CD14-positive monocyte (primary cell): ENCODE results near the gene SPATA20. TPM values are rescaled to one million over a fixed set of nuclear protein-coding genes. Genes with fewer than 3 reads are reported as not detected.
A peak's percentile ranks its signal among the peaks of the same experiment; 100 is the strongest.

Source experiments
- DNase-seq, 3 donors: peaks; one replicate each; pipeline ENCODE4 v3.0.0-alpha.2; 2011 to 2022
- H2AFZ ChIP-seq: 2 replicates; pipeline ENCODE4 v1.6.0; 2012; ENCODE audit warnings: mild to moderate bottlenecking, low read depth, low read length, inconsistent platforms; ENCODE audit not compliant: insufficient read depth, poor library complexity, severe bottlenecking
- H3K27ac ChIP-seq, 2 donors: 1 replicate in 1 of 2; 2 replicates in 1 of 2; pipeline ENCODE4 v1.5.1; 2012 to 2013; ENCODE audit warnings: low read length in 2 of 2, control low read depth in 1 of 2, inconsistent platforms in 1 of 2, low read depth in 1 of 2, mild to moderate bottlenecking in 1 of 2
- H3K27me3 ChIP-seq, 2 donors: one replicate each; pipeline versions ENCODE4 v1.6.0 to v1.6.1; 2011 to 2013; ENCODE audit warnings: low read length in 2 of 2; ENCODE audit not compliant: control insufficient read depth in 2 of 2, insufficient read depth in 2 of 2
- H3K36me3 ChIP-seq, 2 donors: replicated peaks in 1 of 2; 1 replicate in 1 of 2; 2 replicates in 1 of 2; pipeline versions ENCODE4 v1.5.1 to v1.6.1; 2012 to 2013; ENCODE audit warnings: low read length in 2 of 2, control low read depth in 1 of 2, inconsistent platforms in 1 of 2, mild to moderate bottlenecking in 1 of 2; ENCODE audit not compliant: insufficient read depth in 2 of 2, control insufficient read depth in 1 of 2
- H3K4me1 ChIP-seq, 2 donors: 1 replicate in 1 of 2; 2 replicates in 1 of 2; pipeline versions ENCODE4 v1.5.1 to v1.6.1; 2012 to 2013; ENCODE audit warnings: low read length in 2 of 2, control low read depth in 1 of 2, inconsistent platforms in 1 of 2, mild to moderate bottlenecking in 1 of 2, moderate library complexity in 1 of 2; ENCODE audit not compliant: insufficient read depth in 2 of 2, control insufficient read depth in 1 of 2
- H3K4me2 ChIP-seq: replicated peaks from 2 replicates; pipeline ENCODE3; 2012; ENCODE audit warnings: low read length, moderate library complexity, mild to moderate bottlenecking; ENCODE audit not compliant: poor library complexity, severe bottlenecking; ENCODE audit errors: extremely low read depth
- H3K4me3 ChIP-seq, 3 experiments: fragments of 200-600 bp in 1 of 3; sonication (generic) in 1 of 3; replicated peaks in 1 of 3; 1 replicate in 2 of 3; 2 replicates in 1 of 3; pipeline ENCODE4 v1.5.1; 2011 to 2013; ENCODE audit warnings: low read length in 3 of 3, mild to moderate bottlenecking in 3 of 3, control low read depth in 2 of 3, low read depth in 2 of 3, inconsistent platforms in 1 of 3, moderate library complexity in 1 of 3
- H3K79me2 ChIP-seq: 2 replicates; pipeline ENCODE4 v1.6.0; 2012; ENCODE audit warnings: mild to moderate bottlenecking, control low read depth, inconsistent platforms, low read length, moderate library complexity; ENCODE audit not compliant: insufficient read depth
- H3K9ac ChIP-seq: 2 replicates; pipeline ENCODE4 v1.6.0; 2017; ENCODE audit warnings: low read length, mild to moderate bottlenecking; ENCODE audit not compliant: insufficient read depth, poor library complexity, severe bottlenecking
- H3K9me3 ChIP-seq, 2 donors: replicated peaks in 1 of 2; 1 replicate in 1 of 2; 2 replicates in 1 of 2; pipeline versions ENCODE4 v1.5.1 to v1.6.1; 2012 to 2013; ENCODE audit warnings: low read length in 2 of 2, control low read depth in 1 of 2; ENCODE audit not compliant: control insufficient read depth in 1 of 2, insufficient read depth in 1 of 2
- H4K20me1 ChIP-seq: 2 replicates; pipeline ENCODE4 v1.6.0; 2012; ENCODE audit warnings: mild to moderate bottlenecking, low read length, control low read depth, moderate library complexity; ENCODE audit not compliant: insufficient read depth
- H3K27ac Mint-ChIP-seq, 7 donors: one replicate each; pipeline ENCODE4 v1.8.0; 2020; ENCODE audit warnings: mild to moderate bottlenecking in 7 of 7, mixed read lengths in 7 of 7, moderate library complexity in 6 of 7, inconsistent platforms in 2 of 7
- H3K27me3 Mint-ChIP-seq, 3 donors: one replicate each; pipeline ENCODE4 v1.8.0; 2021 to 2022; ENCODE audit warnings: low read depth in 3 of 3, mild to moderate bottlenecking in 3 of 3, mixed read lengths in 3 of 3, moderate library complexity in 3 of 3, inconsistent platforms in 1 of 3
- H3K36me3 Mint-ChIP-seq, 2 donors: one replicate each; pipeline ENCODE4 v1.8.0; 2020; ENCODE audit warnings: mixed read lengths in 2 of 2, inconsistent platforms in 1 of 2, mild to moderate bottlenecking in 1 of 2
- H3K4me1 Mint-ChIP-seq: one replicate; pipeline ENCODE4 v1.8.0; 2020; ENCODE audit warnings: mild to moderate bottlenecking, mixed read lengths
- H3K4me3 Mint-ChIP-seq, 2 donors: one replicate each; pipeline ENCODE4 v1.8.0; 2020; ENCODE audit warnings: mild to moderate bottlenecking in 2 of 2, mixed read lengths in 2 of 2, moderate library complexity in 1 of 2
- H3K9me3 Mint-ChIP-seq, 7 donors: one replicate each; pipeline ENCODE4 v1.8.0; 2020 to 2022; ENCODE audit warnings: mixed read lengths in 7 of 7, mild to moderate bottlenecking in 6 of 7, moderate library complexity in 6 of 7, inconsistent platforms in 2 of 7
- CTCF ChIP-seq: fragments of 200-600 bp; IDR thresholded peaks from one replicate; pipeline ENCODE4 v1.8.0; 2022; ENCODE audit warnings: antibody characterized with exemption, mild to moderate bottlenecking
- WGBS: methylation state at CpG from one replicate; pipeline ENCODE4 v1.1.5; 2013; ENCODE audit warnings: missing lambda C conversion rate; ENCODE audit not compliant: insufficient coverage; 5-methylcytosine and 5-hydroxymethylcytosine counted together
- intact Hi-C, 2 donors: fragments of 100-400 bp; cut with micrococcal nuclease; formaldehyde crosslinking; loops; one replicate each; pipeline versions ENCODE4 v1.15.0 to v1.15.1; 2023
- polyA plus RNA-seq, 3 donors: library from polyadenylated mRNA; depleted of rRNA in 1 of 3; unstranded in 2 of 3; stranded (reverse) in 1 of 3; fragments of 300-500 nt in 2 of 3; fragments of >200 nt in 1 of 3; fragmentation: Illumina TruSeq in 2 of 3; gene quantifications; 1 replicate in 2 of 3; 2 replicates in 1 of 3; pipeline ENCODE4 v1.2.3, GENCODE V29; 2012 to 2021

The SPATA20 gene
- polyA plus RNA-seq, 3 donors, result 9.3 to 37.8 (median 12.2) TPM

DNA sequence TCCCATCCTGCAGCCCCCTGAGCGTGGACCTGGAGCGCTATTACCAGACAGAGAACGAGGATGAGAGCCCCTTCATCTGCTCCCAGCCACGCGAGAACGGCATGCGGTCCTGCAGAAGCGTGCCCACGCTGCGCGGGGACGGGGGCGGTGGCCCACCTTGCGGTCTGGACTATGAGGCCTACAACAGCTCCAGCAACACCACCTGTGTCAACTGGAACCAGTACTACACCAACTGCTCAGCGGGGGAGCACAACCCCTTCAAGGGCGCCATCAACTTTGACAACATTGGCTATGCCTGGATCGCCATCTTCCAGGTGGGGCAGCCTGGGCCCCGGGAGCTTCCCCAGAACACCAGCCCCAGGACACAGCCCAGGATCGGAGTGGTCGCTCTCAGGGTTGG is 25.6 kb downstream of the SPATA20 start:
- Mint-ChIP-seq H3K36me3 (no peaks in the 10 kb centered on the region), H3K4me3 (no peak overlapping the region), H3K4me1 (peaks cover 2% of the 10 kb centered on the region), H3K27ac (peak overlapping the region in 1 of 7 donors; percentile 62), H3K27me3 (peaks cover 8 to 18% (median 18%) of the 10 kb centered on the region in 3 donors), H3K9me3 (no peaks in the 10 kb centered on the region)
- Histone ChIP-seq H3K4me2 (no peak overlapping the region), H3K9me3 (no peaks in the 10 kb centered on the region), H3K4me1 (no peaks in the 10 kb centered on the region), H3K9ac (no peak overlapping the region), H2AFZ (no peak overlapping the region), H3K36me3 (no peaks in the 10 kb centered on the region), H3K79me2 (no peaks in the 10 kb centered on the region), H4K20me1 (no peaks in the 10 kb centered on the region), H3K4me3 (no peak overlapping the region), H3K27ac (no peak overlapping the region), H3K27me3 (peaks cover 0 to 3% of the 10 kb centered on the region in 2 donors)
- no peak for DNase-seq
- TF ChIP-seq CTCF, result no peak
- WGBS, result 97% methylated on average over 14 of the region's 20 CpGs
- intact Hi-C loops, result no loop called here

DNA sequence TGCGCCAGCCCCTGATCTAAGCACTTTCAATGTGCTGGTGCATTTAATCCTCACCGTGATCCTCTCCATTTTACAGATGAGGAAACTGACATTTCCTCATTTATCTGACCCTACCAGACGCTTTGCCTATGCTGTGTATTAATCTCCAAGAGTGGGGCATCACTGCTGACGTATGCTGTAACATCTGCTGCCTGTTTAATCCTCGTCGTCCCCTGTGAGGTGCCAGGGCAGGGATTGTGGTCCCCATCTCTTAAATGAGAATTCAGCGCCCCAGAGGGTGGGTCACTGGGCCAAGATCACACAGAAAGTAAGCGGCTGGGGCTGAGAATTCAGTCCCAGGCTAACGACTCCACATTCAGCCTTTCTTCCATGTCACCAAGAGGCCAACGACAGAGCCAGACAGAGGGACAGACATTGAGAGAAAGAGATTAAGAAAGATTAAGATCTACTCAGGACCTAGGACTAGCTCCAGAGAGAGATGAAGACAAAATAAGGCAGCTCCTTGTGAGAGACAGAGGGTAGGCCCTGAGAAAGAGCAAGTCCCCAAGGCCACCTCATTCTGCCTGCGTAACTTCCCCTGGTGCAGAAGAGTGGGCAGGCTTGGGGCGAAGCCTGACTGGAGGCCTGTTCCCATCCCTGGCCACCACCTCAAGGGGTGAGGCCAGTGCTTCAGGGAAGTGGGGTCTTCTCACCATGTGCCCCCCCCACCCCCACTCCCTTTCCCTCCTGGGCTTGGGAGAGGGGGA is 27.1 kb downstream of the SPATA20 start:
- Mint-ChIP-seq H3K27ac (no peak overlapping the region), H3K4me1 (peaks cover 2% of the 10 kb centered on the region), H3K36me3 (no peaks in the 10 kb centered on the region)

More for the DNA sequence above, 27.1 kb downstream of the SPATA20 start:
- Histone ChIP-seq H3K4me2 (no peak overlapping the region), H3K27ac (no peak overlapping the region), H3K9me3 (no peaks in the 10 kb centered on the region), H3K4me3 (no peak overlapping the region), H3K9ac (no peak overlapping the region), H3K36me3 (no peaks in the 10 kb centered on the region), H3K4me1 (no peaks in the 10 kb centered on the region), H2AFZ (no peak overlapping the region), H3K27me3 (no peaks in the 10 kb centered on the region), H4K20me1 (no peaks in the 10 kb centered on the region), H3K79me2 (no peaks in the 10 kb centered on the region)
- Mint-ChIP-seq H3K9me3 (no peaks in the 10 kb centered on the region), H3K4me3 (no peak overlapping the region), H3K27me3 (peaks cover 6 to 18% (median 15%) of the 10 kb centered on the region in 3 donors)
- no peak for TF ChIP-seq CTCF
- intact Hi-C loops, result no loop called here
- 86% methylated on average over 6 of the region's 12 CpGs for WGBS
- DNase-seq, result no peak
